MM.1S (cell line): ENCODE measurements around the gene AGPAT3.

Experiments used
- DNase-seq: peaks from one replicate; pipeline ENCODE4 v3.0.0-alpha.2; 2015
- H2AFZ ChIP-seq: fragments of 300-600 bp; sonication (generic); 2 replicates; pipeline ENCODE4 v1.6.0; 2016; ENCODE audit warnings: antibody characterized with exemption, low read length
- H3F3A ChIP-seq: fragments of 300-600 bp; sonication (generic); 2 replicates; pipeline ENCODE4 v1.6.1; 2016; ENCODE audit warnings: mild to moderate bottlenecking, antibody characterized with exemption, low read length, moderate library complexity, mixed read lengths; ENCODE audit not compliant: insufficient read depth
- H3K27ac ChIP-seq: fragments of 300-600 bp; sonication (generic); 2 replicates; pipeline ENCODE4 v1.5.1; 2016; ENCODE audit warnings: mild to moderate bottlenecking, low read length
- H3K27me3 ChIP-seq: fragments of 300-600 bp; sonication (generic); replicated peaks from 2 replicates; pipeline ENCODE4 v1.6.0; 2016; ENCODE audit warnings: low read length; ENCODE audit not compliant: insufficient read depth
- H3K36me3 ChIP-seq: fragments of 300-600 bp; sonication (generic); replicated peaks from 2 replicates; pipeline ENCODE4 v1.6.1; 2016; ENCODE audit warnings: mild to moderate bottlenecking, low read length, mixed read lengths; ENCODE audit not compliant: insufficient read depth
- H3K4me1 ChIP-seq: fragments of 300-600 bp; sonication (generic); 2 replicates; pipeline ENCODE4 v1.6.1; 2016; ENCODE audit warnings: low read length, mixed read lengths
- H3K4me2 ChIP-seq: fragments of 300-600 bp; sonication (generic); 2 replicates; pipeline ENCODE4 v1.6.0; 2016; ENCODE audit warnings: low read depth, low read length
- H3K4me3 ChIP-seq: fragments of 300-600 bp; sonication (generic); 2 replicates; pipeline ENCODE4 v1.5.1; 2016; ENCODE audit warnings: low read length, mixed read lengths
- H3K79me2 ChIP-seq: fragments of 300-600 bp; sonication (generic); 2 replicates; pipeline ENCODE4 v1.6.1; 2016; ENCODE audit warnings: mixed run types, low read length, mixed read lengths
- H3K9ac ChIP-seq: fragments of 300-600 bp; sonication (generic); 2 replicates; pipeline ENCODE4 v1.6.1; 2016; ENCODE audit warnings: low read length, mixed read lengths
- H3K9me2 ChIP-seq: fragments of 300-600 bp; sonication (generic); replicated peaks from 2 replicates; pipeline ENCODE4 v1.6.1; 2016; ENCODE audit warnings: mild to moderate bottlenecking, low read length, mixed read lengths; ENCODE audit not compliant: insufficient read depth
- H3K9me3 ChIP-seq: fragments of 300-600 bp; sonication (generic); replicated peaks from 2 replicates; pipeline ENCODE4 v1.6.1; 2016; ENCODE audit warnings: mild to moderate bottlenecking, low read length, mixed read lengths; ENCODE audit not compliant: insufficient read depth
- H4K20me1 ChIP-seq: fragments of 300-600 bp; sonication (generic); 2 replicates; pipeline ENCODE4 v1.6.1; 2016; ENCODE audit warnings: mild to moderate bottlenecking, low read length, moderate library complexity, mixed read lengths; ENCODE audit not compliant: insufficient read depth
- CTCF ChIP-seq: fragments of 300-600 bp; sonication (generic); IDR thresholded peaks from 2 replicates; pipeline ENCODE4 v1.5.1; 2016; ENCODE audit warnings: antibody characterized with exemption, low read length, mixed read lengths
- EZH2 ChIP-seq: fragments of 300-600 bp; sonication (generic); optimal IDR thresholded peaks from 2 replicates; pipeline ENCODE3; 2017; ENCODE audit warnings: low read depth, mild to moderate bottlenecking, antibody characterized with exemption, low read length, mixed read lengths
- EZH2phosphoT487 ChIP-seq: fragments of 300-600 bp; sonication (generic); IDR thresholded peaks from 2 replicates; pipeline ENCODE4 v1.6.1; 2018; ENCODE audit warnings: antibody characterized with exemption, low read length

Gene AGPAT3

GRCh38 chr21:43927591-43928221 lies 62.7 kb downstream of the AGPAT3 start:
- TF ChIP-seq CTCF: no peak
- TF ChIP-seq EZH2phosphoT487: no peak
- no peak for TF ChIP-seq EZH2
- Histone ChIP-seq H3K4me1 (no peaks in the 10 kb centered on the region), H3K4me3 (no peak overlapping the region), H4K20me1 (no peaks in the 10 kb centered on the region), H3K9me3 (no peaks in the 10 kb centered on the region), H3K9ac (no peak overlapping the region), H3K27me3 (no peaks in the 10 kb centered on the region), H3K9me2 (no peaks in the 10 kb centered on the region), H3F3A (no peaks in the 10 kb centered on the region), H2AFZ (no peak overlapping the region), H3K27ac (no peak overlapping the region), H3K36me3 (no peaks in the 10 kb centered on the region; the same call in 1 of the 2 replicates), H3K4me2 (no peak overlapping the region), H3K79me2 (peaks cover 88% of the 10 kb centered on the region)
- no peak for DNase-seq

- H3K9ac ChIP-seq: no peak overlapping the region
- no peaks in the 10 kb centered on the region for H3K9me2 ChIP-seq
- H3K27me3 ChIP-seq: no peaks in the 10 kb centered on the region
- H3K36me3 ChIP-seq: no peaks in the 10 kb centered on the region; the same call in 1 of the 2 replicates
- H3F3A ChIP-seq: no peaks in the 10 kb centered on the region
- TF ChIP-seq EZH2phosphoT487: no peak
- no peak for TF ChIP-seq EZH2
- no peak for TF ChIP-seq CTCF
- H4K20me1 ChIP-seq: no peaks in the 10 kb centered on the region
- H3K4me1 ChIP-seq: no peaks in the 10 kb centered on the region
- DNase-seq: no peak
- no peaks in the 10 kb centered on the region for H3K9me3 ChIP-seq
- no peak overlapping the region for H3K4me2 ChIP-seq
- H3K79me2 ChIP-seq: peaks cover 88% of the 10 kb centered on the region
- no peak overlapping the region for H2AFZ ChIP-seq
- no peak overlapping the region for H3K4me3 ChIP-seq
- no peak overlapping the region for H3K27ac ChIP-seq
Measured at GRCh38 chr21:43928222-43929125, 63.5 kb downstream of the AGPAT3 start.

GRCh38 chr21:43929217-43929971 lies 64.4 kb downstream of the AGPAT3 start:
- H3K4me2 ChIP-seq: no peak overlapping the region
- TF ChIP-seq CTCF: no peak
- TF ChIP-seq EZH2phosphoT487: no peak
- TF ChIP-seq EZH2: no peak
- no peak overlapping the region for H3K27ac ChIP-seq
- H3F3A ChIP-seq: no peaks in the 10 kb centered on the region
- no peaks in the 10 kb centered on the region for H4K20me1 ChIP-seq
- H3K9me2 ChIP-seq: no peaks in the 10 kb centered on the region
- H3K4me3 ChIP-seq: no peak overlapping the region
- H3K79me2 ChIP-seq: peaks cover 90% of the 10 kb centered on the region
- H3K36me3 ChIP-seq: no peaks in the 10 kb centered on the region; the same call in 1 of the 2 replicates
- no peak overlapping the region for H2AFZ ChIP-seq
- H3K9ac ChIP-seq: no peak overlapping the region
- DNase-seq: no peak
- no peaks in the 10 kb centered on the region for H3K4me1 ChIP-seq
- no peaks in the 10 kb centered on the region for H3K9me3 ChIP-seq
- H3K27me3 ChIP-seq: no peaks in the 10 kb centered on the region
